ENCODE data around the gene ZAP70.
A peak's percentile ranks its signal among the peaks of the same experiment; 100 is the strongest.

ZAP70 gene

DNA sequence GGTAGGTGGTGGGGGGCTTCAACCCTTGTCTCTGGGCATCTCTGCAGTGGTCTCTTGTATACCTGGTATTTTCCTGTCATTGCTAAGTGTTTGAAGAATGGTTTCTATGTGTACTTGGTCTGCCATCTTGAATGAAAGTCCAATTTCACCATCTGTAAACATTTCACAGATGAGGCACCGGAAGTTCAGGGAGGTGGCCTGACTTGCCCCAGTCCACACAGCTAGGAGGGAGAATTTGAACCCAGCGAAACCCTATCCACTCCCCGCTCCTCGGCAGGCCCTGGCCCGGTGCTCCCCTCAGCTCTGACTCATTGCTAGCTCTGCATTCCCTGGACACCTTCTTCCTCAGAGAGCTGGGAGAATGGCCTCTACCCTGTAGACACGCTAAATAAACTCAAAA, 30.5 kb downstream of the ZAP70 start:
- H3K9me3 Mint-ChIP-seq, result no peaks in the 10 kb centered on the region
- peak overlapping the region; percentile 17 for H3K27ac Mint-ChIP-seq
- H3K4me1 Mint-ChIP-seq, result peaks cover 73% of the 10 kb centered on the region
- H3K27me3 Mint-ChIP-seq, result no peaks in the 10 kb centered on the region
- no peak overlapping the region for H3K4me3 Mint-ChIP-seq
- peaks cover 14% of the 10 kb centered on the region for H3K36me3 Mint-ChIP-seq

DNA sequence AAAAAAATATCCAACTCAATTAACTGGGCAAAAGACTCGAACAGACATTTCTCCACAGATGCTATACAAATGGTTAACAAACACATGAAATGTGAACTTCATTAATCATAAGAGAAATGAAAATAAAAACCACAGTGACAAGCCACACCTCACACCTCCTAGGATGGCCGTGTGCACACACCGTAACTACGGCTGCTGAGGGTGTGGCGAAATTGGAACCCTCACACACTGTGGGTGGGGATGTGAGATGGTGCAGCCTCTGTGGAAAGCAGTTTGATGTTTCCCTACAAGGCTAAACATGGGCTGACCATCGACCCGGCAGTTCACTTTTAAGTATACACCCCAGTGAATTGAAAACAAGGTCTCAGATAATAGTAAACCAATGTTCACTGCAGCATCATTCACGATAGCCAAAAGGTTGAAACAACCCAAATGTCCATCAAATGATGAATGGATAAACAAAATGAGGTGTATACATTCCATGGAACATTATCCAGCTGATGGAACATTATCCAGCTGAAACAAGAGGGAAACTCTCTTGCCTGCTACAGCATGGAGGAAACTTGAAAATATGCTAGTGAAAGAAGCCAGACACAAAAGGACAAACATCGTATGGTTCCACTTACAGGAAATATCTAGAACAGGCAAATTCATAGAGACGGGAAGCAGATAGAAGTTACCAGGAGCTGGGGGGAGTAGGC, 32.2 kb downstream of the ZAP70 start:
- Mint-ChIP-seq H3K27me3 (no peaks in the 10 kb centered on the region), H3K36me3 (peaks cover 12% of the 10 kb centered on the region), H3K4me3 (peak overlapping the region; percentile 6), H3K9me3 (no peaks in the 10 kb centered on the region), H3K4me1 (peaks cover 71% of the 10 kb centered on the region), H3K27ac (peak overlapping the region; percentile 0)

GRCh38 chr2:97747285-97747684, 33.9 kb downstream of the ZAP70 start:
- Mint-ChIP-seq H3K4me3 (no peak overlapping the region), H3K27me3 (no peaks in the 10 kb centered on the region), H3K36me3 (peaks cover 6% of the 10 kb centered on the region), H3K4me1 (peaks cover 57% of the 10 kb centered on the region), H3K27ac (peak overlapping the region; percentile 2), H3K9me3 (no peaks in the 10 kb centered on the region)

DNA sequence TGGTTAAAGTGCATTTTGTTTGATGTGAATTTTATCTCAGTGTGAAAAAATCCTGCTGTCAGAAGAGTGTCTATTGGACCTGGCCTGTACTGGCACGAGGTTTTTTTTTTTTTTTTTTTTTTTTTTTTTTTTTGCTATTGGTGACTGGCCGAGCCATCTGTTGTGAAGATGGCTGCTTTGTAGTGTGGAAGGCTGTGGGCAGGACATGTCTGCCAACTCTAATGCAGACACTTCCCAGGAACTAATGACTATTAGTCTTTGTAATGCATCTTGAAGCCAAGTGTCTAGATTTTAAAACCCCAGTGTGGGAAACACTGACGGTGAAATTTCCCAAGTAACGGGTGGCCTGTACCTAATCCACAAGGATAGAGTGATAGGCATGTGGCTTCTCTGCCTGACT, 34.3 kb downstream of the ZAP70 start:
- Mint-ChIP-seq H3K9me3 (no peaks in the 10 kb centered on the region), H3K4me3 (no peak overlapping the region), H3K27ac (no peak overlapping the region), H3K27me3 (no peaks in the 10 kb centered on the region), H3K4me1 (peaks cover 53% of the 10 kb centered on the region), H3K36me3 (peaks cover 6% of the 10 kb centered on the region)

DNA sequence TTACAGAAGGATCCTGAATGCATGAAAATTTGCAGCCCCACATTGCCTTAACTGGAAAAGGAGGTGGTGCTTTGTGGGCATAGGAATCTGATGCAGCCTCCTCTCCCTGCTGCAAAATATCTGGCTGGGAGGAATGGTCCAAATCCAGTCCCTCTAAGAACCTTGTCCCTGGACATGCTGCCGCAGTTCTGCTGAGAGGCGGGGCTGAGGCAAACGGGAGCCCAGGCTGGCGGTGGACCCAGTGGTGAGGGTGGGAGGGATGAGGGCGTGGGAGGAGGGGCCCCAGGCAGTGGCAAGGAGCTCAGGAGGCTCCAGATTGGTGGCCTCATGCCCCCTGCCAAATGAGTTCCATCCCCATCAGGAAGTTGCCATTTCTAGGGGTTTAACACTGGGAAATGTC, 36.2 kb downstream of the ZAP70 start:
- H3K4me1 Mint-ChIP-seq, result peaks cover 36% of the 10 kb centered on the region
- no peak overlapping the region for H3K27ac Mint-ChIP-seq
- H3K9me3 Mint-ChIP-seq, result no peaks in the 10 kb centered on the region
- H3K4me3 Mint-ChIP-seq, result no peak overlapping the region
- H3K36me3 Mint-ChIP-seq, result peaks cover 2% of the 10 kb centered on the region
- no peaks in the 10 kb centered on the region for H3K27me3 Mint-ChIP-seq

GRCh38 chr2:97750017-97750416, 36.6 kb downstream of the ZAP70 start:
- peaks cover 2% of the 10 kb centered on the region for H3K36me3 Mint-ChIP-seq
- H3K4me3 Mint-ChIP-seq, result no peak overlapping the region
- no peaks in the 10 kb centered on the region for H3K27me3 Mint-ChIP-seq
- no peak overlapping the region for H3K27ac Mint-ChIP-seq
- H3K9me3 Mint-ChIP-seq, result no peaks in the 10 kb centered on the region
- H3K4me1 Mint-ChIP-seq, result peaks cover 34% of the 10 kb centered on the region

DNA sequence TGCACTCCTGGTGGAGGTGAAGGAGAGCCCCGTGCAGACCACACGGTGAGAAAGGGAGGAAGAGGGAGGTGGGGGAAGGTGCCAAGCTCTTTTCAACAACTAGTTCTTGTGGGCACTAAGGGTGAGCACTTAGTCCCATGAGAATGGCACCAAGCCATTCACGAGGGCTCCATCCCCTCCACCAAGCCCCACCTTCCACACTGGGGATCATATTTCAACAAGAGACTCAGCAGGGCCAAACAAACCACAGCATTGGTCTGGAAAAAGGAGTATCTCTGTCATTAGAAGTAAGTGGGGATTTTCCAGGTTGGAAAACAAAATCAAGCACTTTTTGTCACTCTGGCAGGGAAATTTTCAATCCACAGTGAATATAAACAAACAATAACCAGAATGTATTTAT, 38.4 kb downstream of the ZAP70 start:
- H3K4me3 Mint-ChIP-seq, result no peak overlapping the region
- no peak overlapping the region for H3K27ac Mint-ChIP-seq
- no peaks in the 10 kb centered on the region for H3K9me3 Mint-ChIP-seq
- peaks cover 18% of the 10 kb centered on the region for H3K4me1 Mint-ChIP-seq
- no peaks in the 10 kb centered on the region for H3K27me3 Mint-ChIP-seq
- peaks cover 5% of the 10 kb centered on the region for H3K36me3 Mint-ChIP-seq

DNA sequence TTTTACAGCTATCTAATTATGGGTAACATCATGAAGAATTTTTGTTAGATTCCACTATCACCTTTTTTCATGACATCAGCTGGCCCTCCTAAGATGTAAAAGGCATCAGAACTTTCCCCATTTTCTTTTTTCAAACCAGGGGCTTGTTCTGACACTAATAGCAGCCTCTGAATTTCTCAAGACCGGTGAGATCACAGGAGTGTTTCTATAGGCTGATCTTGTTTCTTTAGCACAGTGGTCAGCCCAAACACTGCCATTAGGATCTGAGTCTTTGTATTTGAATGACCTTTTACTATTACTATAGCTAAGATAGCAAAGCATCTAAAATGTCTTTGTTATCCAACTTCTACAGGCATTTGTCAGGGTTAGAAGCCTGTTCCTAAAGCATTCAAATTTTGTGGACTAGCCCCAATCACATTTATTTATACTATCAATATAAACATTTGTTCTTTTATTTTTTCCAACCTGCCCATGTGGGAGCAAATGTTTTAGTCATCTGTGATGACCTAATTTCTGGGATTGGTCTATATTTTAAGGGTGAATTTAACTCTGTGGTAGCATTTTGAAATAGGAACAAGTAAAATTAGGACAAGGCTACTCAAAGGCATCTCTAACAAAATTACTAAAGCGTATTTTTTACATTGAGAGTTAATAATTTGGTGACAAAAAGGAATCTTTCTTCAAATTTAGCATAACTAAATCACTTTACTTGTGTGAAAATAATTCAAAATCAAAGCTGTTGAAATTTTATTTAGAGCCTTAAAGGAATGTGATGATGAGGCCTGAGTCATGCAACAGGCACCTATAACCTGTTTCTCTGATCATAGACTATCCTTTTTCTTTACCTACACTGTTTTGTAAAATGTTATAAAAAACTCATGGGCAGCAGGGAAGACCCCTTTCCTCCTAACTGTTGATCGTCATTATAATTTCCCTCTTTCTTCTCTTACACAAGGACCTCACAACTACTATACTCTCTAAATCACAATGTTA, 39.3 kb downstream of the ZAP70 start:
- Mint-ChIP-seq H3K4me3 (no peak overlapping the region), H3K36me3 (peaks cover 8% of the 10 kb centered on the region), H3K27ac (no peak overlapping the region), H3K27me3 (no peaks in the 10 kb centered on the region), H3K9me3 (no peaks in the 10 kb centered on the region), H3K4me1 (peaks cover 10% of the 10 kb centered on the region)

DNA sequence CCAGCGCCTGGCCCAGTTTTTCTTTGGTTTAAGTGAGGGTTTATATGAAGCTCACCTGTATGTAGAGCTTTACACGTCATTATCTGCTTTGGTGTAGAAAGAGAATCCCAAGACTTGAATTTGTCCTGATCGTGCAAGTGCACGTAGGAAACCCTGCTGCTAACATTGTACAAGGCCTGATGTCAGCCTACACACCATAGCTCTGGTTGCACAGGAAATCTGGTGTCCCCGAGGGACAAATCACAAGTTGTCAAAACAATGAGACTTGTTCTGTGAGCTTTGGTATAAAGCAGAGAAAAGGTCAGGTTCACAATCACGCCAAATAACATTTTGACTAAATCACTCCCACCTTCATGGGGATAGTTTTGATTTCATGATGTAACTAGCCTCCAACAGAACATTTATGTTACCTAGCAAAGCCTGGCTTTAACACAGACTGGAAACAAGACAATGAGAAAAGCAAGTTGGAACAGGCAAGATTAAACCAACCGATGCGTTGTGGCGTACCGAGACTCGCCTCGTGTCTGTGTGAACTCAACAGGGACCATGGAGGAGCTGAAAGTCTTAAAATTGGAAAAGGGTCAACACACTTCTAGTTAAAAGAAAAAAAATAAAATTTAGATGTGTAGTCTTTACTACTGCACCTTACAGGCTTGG, 41.4 kb downstream of the ZAP70 start:
- Mint-ChIP-seq H3K36me3 (peaks cover 11% of the 10 kb centered on the region), H3K9me3 (no peaks in the 10 kb centered on the region), H3K27me3 (no peaks in the 10 kb centered on the region), H3K27ac (peak overlapping the region; percentile 30), H3K4me1 (peaks cover 6% of the 10 kb centered on the region), H3K4me3 (no peak overlapping the region)

DNA sequence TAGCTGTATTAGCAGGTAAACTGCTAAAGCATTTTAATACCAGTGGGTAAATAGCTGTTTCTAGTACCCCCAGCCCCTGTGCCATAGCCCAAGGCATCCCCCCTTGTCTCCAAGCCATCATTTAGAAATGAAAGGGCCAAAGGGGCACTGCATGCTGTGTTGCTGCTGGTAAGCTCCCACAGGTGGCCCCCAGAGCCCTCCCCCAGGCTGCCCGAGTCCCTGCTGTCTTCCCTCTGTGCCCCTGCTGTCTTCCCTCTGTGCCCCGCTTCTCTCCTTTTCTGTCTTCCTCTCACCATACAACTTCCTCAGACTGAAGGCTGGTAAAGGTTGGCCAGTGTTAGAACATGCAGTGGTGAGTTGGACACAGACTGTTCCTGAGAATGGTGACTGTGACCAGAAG, 42.1 kb downstream of the ZAP70 start:
- Mint-ChIP-seq H3K4me3 (no peak overlapping the region), H3K27ac (no peak overlapping the region), H3K27me3 (no peaks in the 10 kb centered on the region), H3K9me3 (no peaks in the 10 kb centered on the region), H3K36me3 (peaks cover 15% of the 10 kb centered on the region), H3K4me1 (peaks cover 12% of the 10 kb centered on the region)

DNA sequence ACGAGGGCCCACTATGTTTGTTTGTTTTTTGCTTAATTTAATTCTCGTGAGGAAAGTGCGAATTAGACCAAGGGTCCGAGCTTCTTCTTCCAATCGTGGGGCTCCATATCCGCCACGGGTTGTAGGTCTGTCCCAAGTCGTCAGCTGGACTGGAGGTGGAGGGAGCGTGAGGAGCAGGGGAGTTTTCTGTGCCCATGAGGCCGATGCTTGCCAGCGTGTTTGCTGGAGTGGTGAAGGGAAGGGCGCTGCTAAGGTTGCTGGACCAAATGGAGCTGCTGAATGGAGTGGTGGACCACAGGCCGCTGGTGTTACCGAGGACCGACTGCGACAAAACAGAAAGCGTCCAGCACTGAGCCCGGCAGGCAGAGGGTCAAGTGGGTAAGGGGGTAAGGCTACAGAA, 43.7 kb downstream of the ZAP70 start:
- peak overlapping the region; percentile 41 for H3K27ac Mint-ChIP-seq
- no peaks in the 10 kb centered on the region for H3K9me3 Mint-ChIP-seq
- peaks cover 24% of the 10 kb centered on the region for H3K4me1 Mint-ChIP-seq
- H3K4me3 Mint-ChIP-seq, result no peak overlapping the region
- H3K27me3 Mint-ChIP-seq, result no peaks in the 10 kb centered on the region
- H3K36me3 Mint-ChIP-seq, result peaks cover 17% of the 10 kb centered on the region

DNA sequence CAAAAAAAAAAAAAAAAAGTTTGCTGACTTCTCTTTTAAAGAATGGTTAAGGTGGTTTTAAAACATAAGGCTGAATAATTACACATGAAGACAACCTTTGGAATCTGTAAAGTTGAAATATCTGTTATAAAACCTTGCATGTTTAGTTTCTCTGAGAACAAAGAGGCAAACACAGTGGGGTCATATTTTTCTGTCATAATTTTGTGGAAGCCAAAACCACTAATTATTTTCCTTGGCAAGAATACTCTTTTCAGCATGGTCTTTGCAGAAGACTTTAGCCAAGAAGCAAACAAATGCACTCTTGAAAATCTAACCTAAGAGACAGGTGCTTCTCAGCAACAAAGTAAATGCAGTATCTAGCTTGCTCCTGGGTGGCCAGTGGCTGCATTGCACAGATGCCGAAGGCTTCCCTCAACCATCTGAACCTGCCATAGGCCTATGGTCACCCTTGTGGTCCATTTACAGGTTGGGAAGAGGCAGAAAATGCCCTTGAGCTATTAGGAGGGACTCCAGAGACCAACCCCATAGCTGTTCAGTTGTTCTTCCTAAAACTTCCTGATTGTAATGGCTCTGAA, 44.8 kb downstream of the ZAP70 start:
- Mint-ChIP-seq H3K27ac (no peak overlapping the region), H3K36me3 (peaks cover 15% of the 10 kb centered on the region)

GRCh38 chr2:97759727-97760407, 46.5 kb downstream of the ZAP70 start:
- peak overlapping the region; percentile 59 for H3K27ac Mint-ChIP-seq
- peaks cover 15% of the 10 kb centered on the region for H3K36me3 Mint-ChIP-seq
- no peaks in the 10 kb centered on the region for H3K27me3 Mint-ChIP-seq
- peak overlapping the region; percentile 55 for H3K4me3 Mint-ChIP-seq
- peaks cover 24% of the 10 kb centered on the region for H3K4me1 Mint-ChIP-seq
- no peaks in the 10 kb centered on the region for H3K9me3 Mint-ChIP-seq

More for the DNA sequence above, 44.8 kb downstream of the ZAP70 start:
- H3K9me3 Mint-ChIP-seq, result no peaks in the 10 kb centered on the region
- H3K27me3 Mint-ChIP-seq, result no peaks in the 10 kb centered on the region
- no peak overlapping the region for H3K4me3 Mint-ChIP-seq
- peaks cover 24% of the 10 kb centered on the region for H3K4me1 Mint-ChIP-seq

- peaks cover 24% of the 10 kb centered on the region for H3K4me1 Mint-ChIP-seq
- no peaks in the 10 kb centered on the region for H3K9me3 Mint-ChIP-seq
- H3K4me3 Mint-ChIP-seq, result peak overlapping the region; percentile 66
- H3K27ac Mint-ChIP-seq, result peak overlapping the region; percentile 65
- H3K27me3 Mint-ChIP-seq, result no peaks in the 10 kb centered on the region
- peaks cover 20% of the 10 kb centered on the region for H3K36me3 Mint-ChIP-seq
Observed at GRCh38 chr2:97760480-97761049, 47.2 kb downstream of the ZAP70 start.

GRCh38 chr2:97761192-97761591, 47.8 kb downstream of the ZAP70 start:
- Mint-ChIP-seq H3K36me3 (peaks cover 20% of the 10 kb centered on the region), H3K4me3 (peak overlapping the region; percentile 66), H3K27ac (peak overlapping the region; percentile 62), H3K9me3 (no peaks in the 10 kb centered on the region), H3K4me1 (peaks cover 24% of the 10 kb centered on the region), H3K27me3 (no peaks in the 10 kb centered on the region)

All from activated naive CD4-positive, alpha-beta T cell treated with anti-CD3 and anti-CD28 coated beads, Interleukin-2, amount 50 U/mL, for 24 hours (primary cell).